Activated naive CD4-positive, alpha-beta T cell treated with anti-CD3 and anti-CD28 coated beads, Interleukin-2, amount 50 U/mL, for 72 hours (primary cell): ENCODE measurements around the gene XPO4. TPM values are rescaled to one million over a fixed set of nuclear protein-coding genes. Genes with fewer than 3 reads are reported as not detected.
"Not testable (repeated sequence)": the region's sequence is repeated elsewhere in the genome, so short reads cannot be mapped to it uniquely, and the experiment has no call there.

Experiments used
- ATAC-seq, 2 donors: fragments of 150-1000 bp; cut with Tn5 transposase; 2 replicates each; pipeline ENCODE4 v1.10.0; 2021; ENCODE audit warnings: mild to moderate bottlenecking in 2 of 2, moderate library complexity in 2 of 2
- DNase-seq, 2 donors: peaks; one replicate each; pipeline ENCODE4 v3.0.0; 2021 to 2022; ENCODE audit warnings: low spot score in 2 of 2
- H3K27ac Mint-ChIP-seq, 2 donors: one replicate each; pipeline ENCODE4 v1.8.0; 2022; ENCODE audit warnings: mild to moderate bottlenecking in 2 of 2, mixed read lengths in 2 of 2
- H3K36me3 Mint-ChIP-seq, 2 donors: one replicate each; pipeline ENCODE4 v1.8.0; 2022; ENCODE audit warnings: mixed read lengths in 2 of 2
- H3K9me3 Mint-ChIP-seq, 2 donors: one replicate each; pipeline ENCODE4 v1.8.0; 2022; ENCODE audit warnings: mixed read lengths in 2 of 2
- total RNA-seq, 2 donors: library from RNA; stranded (reverse); gene quantifications; one replicate each; pipeline ENCODE4 v1.2.3, GENCODE V29; 2022

Gene XPO4
- total RNA-seq, 2 donors from 2014 or later, result 25.0 to 26.9 TPM

- Mint-ChIP-seq H3K27ac (peak overlapping the region; percentile 46 to 47), H3K36me3 (peaks cover 0 to 9% of the 10 kb centered on the region in 2 donors), H3K9me3 (no peaks in the 10 kb centered on the region)
- DNase-seq (no peak), ATAC-seq (no peak)
These were observed 122.2 kb downstream of the XPO4 start for GRCh38 chr13:20780317-20780716.

- Mint-ChIP-seq H3K9me3 (no peaks in the 10 kb centered on the region), H3K36me3 (peaks cover 0 to 16% of the 10 kb centered on the region in 2 donors), H3K27ac (peak overlapping the region in 1 of 2 donors; percentile 13)
- DNase-seq (no peak), ATAC-seq (no peak)
These were observed 123.1 kb downstream of the XPO4 start for GRCh38 chr13:20779405-20779804.

GRCh38 chr13:20778311-20778710 is 124.2 kb downstream of the XPO4 start:
- no peak overlapping the region for H3K27ac Mint-ChIP-seq
- peaks cover 7 to 23% of the 10 kb centered on the region in 2 donors for H3K36me3 Mint-ChIP-seq
- H3K9me3 Mint-ChIP-seq, result no peaks in the 10 kb centered on the region

GRCh38 chr13:20776751-20777150 is 125.8 kb downstream of the XPO4 start:
- Mint-ChIP-seq H3K9me3 (no peaks in the 10 kb centered on the region), H3K27ac (no peak overlapping the region), H3K36me3 (peaks cover 11 to 26% of the 10 kb centered on the region in 2 donors)
- ATAC-seq, result no peak
- DNase-seq, result no peak

More at GRCh38 chr13:20778311-20778710, 124.2 kb downstream of the XPO4 start:
- DNase-seq (no peak), ATAC-seq (no peak)

- peaks cover 0 to 5% of the 10 kb centered on the region in 2 donors for H3K9me3 Mint-ChIP-seq
- H3K36me3 Mint-ChIP-seq, result peaks cover 11 to 34% of the 10 kb centered on the region in 2 donors
- ATAC-seq (no peak), DNase-seq (no peak)
- no peak overlapping the region for H3K27ac Mint-ChIP-seq
These were observed 126.6 kb downstream of the XPO4 start for GRCh38 chr13:20775961-20776360.

GRCh38 chr13:20774746-20775145 is 127.8 kb downstream of the XPO4 start:
- DNase-seq, result no peak
- H3K36me3 Mint-ChIP-seq, result peaks cover 19 to 46% of the 10 kb centered on the region in 2 donors

GRCh38 chr13:20773194-20774080 is 129.1 kb downstream of the XPO4 start, which contains the start of gene EEF1AKMT1:
Gene EEF1AKMT1 (minus strand): TSS chr13:20773961. CDS start chr13:20757598, 16,363 bp downstream.
- H3K36me3 Mint-ChIP-seq, result peaks cover 32 to 60% of the 10 kb centered on the region in 2 donors

More at GRCh38 chr13:20774746-20775145, 127.8 kb downstream of the XPO4 start:
- no peak for ATAC-seq
- H3K27ac Mint-ChIP-seq, result peak overlapping the region; percentile 45 to 91
- peaks cover 3 to 8% of the 10 kb centered on the region in 2 donors for H3K9me3 Mint-ChIP-seq

GRCh38 chr13:20772401-20773131 is 130.0 kb downstream of the XPO4 start:
- DNase-seq, result no peak
- Mint-ChIP-seq H3K36me3 (peaks cover 40 to 68% of the 10 kb centered on the region in 2 donors), H3K9me3 (peaks cover 16 to 22% of the 10 kb centered on the region in 2 donors), H3K27ac (peak overlapping the region; percentile 91 to 99)
- no peak for ATAC-seq

More at GRCh38 chr13:20773194-20774080, 129.1 kb downstream of the XPO4 start, which contains the start of gene EEF1AKMT1:
- DNase-seq (peak; percentile 95 to 97), ATAC-seq (peak; percentile 88 to 89)
- H3K27ac Mint-ChIP-seq, result peak within 1 kb of the TSS; percentile 91 to 99
- H3K9me3 Mint-ChIP-seq, result peaks cover 8 to 16% of the 10 kb centered on the region in 2 donors

- Mint-ChIP-seq H3K27ac (no peak overlapping the region), H3K36me3 (peaks cover 44 to 65% of the 10 kb centered on the region in 2 donors), H3K9me3 (peaks cover 19 to 26% of the 10 kb centered on the region in 2 donors)
- no peak for DNase-seq
- ATAC-seq, result no peak
These were observed 132.7 kb downstream of the XPO4 start for GRCh38 chr13:20769834-20770233.

- peaks cover 44 to 61% of the 10 kb centered on the region in 2 donors for H3K36me3 Mint-ChIP-seq
- ATAC-seq, result no peak
These were observed 133.5 kb downstream of the XPO4 start for GRCh38 chr13:20769091-20769490.

GRCh38 chr13:20767309-20767943 is 135.1 kb downstream of the XPO4 start:
- Mint-ChIP-seq H3K36me3 (peaks cover 33 to 47% of the 10 kb centered on the region in 2 donors), H3K27ac (no peak overlapping the region), H3K9me3 (peaks cover 19 to 26% of the 10 kb centered on the region in 2 donors)
- DNase-seq (no peak), ATAC-seq (no peak)

More at GRCh38 chr13:20769091-20769490, 133.5 kb downstream of the XPO4 start:
- Mint-ChIP-seq H3K9me3 (peaks cover 19 to 26% of the 10 kb centered on the region in 2 donors), H3K27ac (no peak overlapping the region)
- DNase-seq, result no peak

- peaks cover 15 to 28% of the 10 kb centered on the region in 2 donors for H3K36me3 Mint-ChIP-seq
- ATAC-seq (no peak), DNase-seq (no peak)
- peaks cover 0 to 5% of the 10 kb centered on the region in 2 donors for H3K9me3 Mint-ChIP-seq
- H3K27ac Mint-ChIP-seq, result no peak overlapping the region
These were observed 141.7 kb downstream of the XPO4 start for GRCh38 chr13:20760872-20761271.

- Mint-ChIP-seq H3K36me3 (peaks cover 72 to 77% of the 10 kb centered on the region in 2 donors), H3K9me3 (peaks cover 37 to 45% of the 10 kb centered on the region in 2 donors), H3K27ac (no peak overlapping the region)
- DNase-seq (no peak), ATAC-seq (no peak)
These were observed 148.5 kb downstream of the XPO4 start for GRCh38 chr13:20754009-20754408.

- DNase-seq, result no peak
- Mint-ChIP-seq H3K9me3 (peaks cover 39 to 58% of the 10 kb centered on the region in 2 donors), H3K36me3 (peaks cover 73 to 77% of the 10 kb centered on the region in 2 donors), H3K27ac (no peak overlapping the region)
- no peak for ATAC-seq
These were observed 153.2 kb downstream of the XPO4 start for GRCh38 chr13:20749377-20749776.

GRCh38 chr13:20743830-20744404 is 158.6 kb downstream of the XPO4 start:
- not testable (repeated sequence) for H3K27ac Mint-ChIP-seq, DNase-seq, ATAC-seq
- Mint-ChIP-seq H3K9me3 (peaks cover 4 to 21% of the 10 kb centered on the region in 2 donors), H3K36me3 (peaks cover 34 to 57% of the 10 kb centered on the region in 2 donors)

- ATAC-seq (no peak), DNase-seq (no peak)
- Mint-ChIP-seq H3K27ac (no peak overlapping the region), H3K9me3 (peaks cover 3 to 9% of the 10 kb centered on the region in 2 donors), H3K36me3 (peaks cover 20 to 32% of the 10 kb centered on the region in 2 donors)
These were observed 162.5 kb downstream of the XPO4 start for GRCh38 chr13:20740021-20740420.
